GM23338 (cell line): ENCODE measurements around the gene PPIL1. TPM values are rescaled to one million over a fixed set of nuclear protein-coding genes. Genes with fewer than 3 reads are reported as not detected.

ENCODE experiments used
- ATAC-seq: fragments of 200-7000 bp; cut with Tn5 transposase; 3 replicates; pipeline ENCODE4 v1.9.1; 2020
- DNase-seq: peaks from one replicate; pipeline ENCODE4 v3.0.0-alpha.2; 2015; ENCODE audit warnings: low spot score
- H2AFZ ChIP-seq: fragments of 200-600 bp; sonication (generic); 2 replicates; pipeline ENCODE4 v1.8.0; 2016; ENCODE audit warnings: antibody characterized with exemption, mild to moderate bottlenecking, moderate library complexity
- H3F3A ChIP-seq: fragments of 200-600 bp; sonication (generic); replicated peaks from 2 replicates; pipeline ENCODE4 v1.8.0; 2017; ENCODE audit warnings: antibody characterized with exemption, mixed run types, low read depth
- H3K27ac ChIP-seq: fragments of 200-600 bp; sonication (generic); 2 replicates; pipeline ENCODE4 v1.6.1; 2016; ENCODE audit warnings: low read depth
- H3K27me3 ChIP-seq: fragments of 200-600 bp; sonication (generic); 2 replicates; pipeline ENCODE4 v1.8.0; 2016; ENCODE audit warnings: mild to moderate bottlenecking, mixed run types, moderate library complexity; ENCODE audit not compliant: insufficient read depth
- H3K36me3 ChIP-seq: fragments of 200-600 bp; sonication (generic); 2 replicates; pipeline ENCODE4 v1.8.0; 2016; ENCODE audit warnings: mild to moderate bottlenecking; ENCODE audit not compliant: insufficient read depth
- H3K4me1 ChIP-seq: fragments of 200-600 bp; sonication (generic); 2 replicates; pipeline ENCODE4 v1.8.0; 2016; ENCODE audit warnings: mild to moderate bottlenecking, moderate library complexity; ENCODE audit not compliant: insufficient read depth
- H3K4me2 ChIP-seq: fragments of 200-600 bp; sonication (generic); 2 replicates; pipeline ENCODE4 v1.7.1; 2017; ENCODE audit warnings: mixed run types
- H3K4me3 ChIP-seq: fragments of 200-600 bp; sonication (generic); 2 replicates; pipeline ENCODE4 v1.6.1; 2016; ENCODE audit warnings: mixed run types
- H3K79me2 ChIP-seq: fragments of 200-600 bp; sonication (generic); replicated peaks from 2 replicates; pipeline ENCODE4 v1.8.0; 2017; ENCODE audit warnings: mild to moderate bottlenecking; ENCODE audit not compliant: insufficient read depth
- H3K9me2 ChIP-seq: fragments of 200-600 bp; sonication (generic); 2 replicates; pipeline ENCODE4 v1.8.0; 2017; ENCODE audit not compliant: insufficient read depth
- H4K20me1 ChIP-seq: fragments of 200-600 bp; sonication (generic); replicated peaks from 2 replicates; pipeline ENCODE4 v1.8.0; 2017; ENCODE audit warnings: mild to moderate bottlenecking; ENCODE audit not compliant: insufficient read depth
- H3K27ac Mint-ChIP-seq: 2 replicates; pipeline ENCODE4 v1.8.0; 2020; ENCODE audit warnings: inconsistent platforms, mild to moderate bottlenecking, moderate library complexity, mixed read lengths
- H3K27me3 Mint-ChIP-seq: 3 replicates; pipeline ENCODE4 v1.8.0; 2022; ENCODE audit warnings: low read depth, mild to moderate bottlenecking, moderate library complexity, mixed read lengths, inconsistent platforms; ENCODE audit not compliant: insufficient read depth, poor library complexity
- H3K36me3 Mint-ChIP-seq: 3 replicates; pipeline ENCODE4 v1.8.0; 2021; ENCODE audit warnings: low read depth, mild to moderate bottlenecking, inconsistent platforms, moderate library complexity, mixed read lengths
- H3K4me1 Mint-ChIP-seq: 3 replicates; pipeline ENCODE4 v1.8.0; 2020; ENCODE audit warnings: mild to moderate bottlenecking, inconsistent platforms, mixed read lengths
- H3K4me3 Mint-ChIP-seq: 3 replicates; pipeline ENCODE4 v1.8.0; 2021; ENCODE audit warnings: moderate library complexity, mild to moderate bottlenecking, inconsistent platforms, mixed read lengths
- H3K9me3 Mint-ChIP-seq: 3 replicates; pipeline ENCODE4 v1.8.0; 2020; ENCODE audit warnings: moderate library complexity, mild to moderate bottlenecking, inconsistent platforms, mixed read lengths
- CREB1 ChIP-seq: fragments of 250-450 bp; sonication (Bioruptor Pico); IDR thresholded peaks from 2 replicates; pipeline ENCODE4 v1.5.0; 2020; ENCODE audit warnings: low read depth, mild to moderate bottlenecking, moderate library complexity
- CTCF ChIP-seq, 2 experiments: fragments of 200-600 bp in 1 of 2; sonication (generic) in 1 of 2; conservative IDR thresholded peaks; 2 replicates each; pipeline versions ENCODE4 v1.5.1 to v1.6.1; 2016 to 2017; ENCODE audit warnings: antibody characterized with exemption in 2 of 2, low read depth in 2 of 2, mild to moderate bottlenecking in 2 of 2, moderate library complexity in 1 of 2
- ETS1 ChIP-seq: IDR thresholded peaks from 2 replicates; pipeline ENCODE4 v1.6.1; 2016; ENCODE audit warnings: antibody characterized with exemption
- EZH2 ChIP-seq: fragments of 200-600 bp; sonication (generic); IDR thresholded peaks from one replicate; pipeline ENCODE4 v1.8.0; 2017; ENCODE audit warnings: antibody characterized with exemption, mild to moderate bottlenecking, low read depth; ENCODE audit not compliant: unreplicated experiment
- EZH2phosphoT487 ChIP-seq: fragments of 200-600 bp; sonication (generic); IDR thresholded peaks from one replicate; pipeline ENCODE4 v1.8.1; 2018; ENCODE audit warnings: antibody characterized with exemption; ENCODE audit not compliant: unreplicated experiment
- JUNB ChIP-seq: IDR thresholded peaks from one replicate; pipeline ENCODE4 v1.6.1; 2016; ENCODE audit warnings: antibody characterized with exemption; ENCODE audit not compliant: unreplicated experiment
- NANOG ChIP-seq: IDR thresholded peaks from 2 replicates; pipeline ENCODE4 v1.6.1; 2016; ENCODE audit warnings: antibody characterized with exemption, borderline replicate concordance
- POLR2AphosphoS5 ChIP-seq: IDR thresholded peaks from 2 replicates; pipeline ENCODE4 v1.6.1; 2016; ENCODE audit warnings: antibody characterized with exemption, low read depth
- REST ChIP-seq: IDR thresholded peaks from one replicate; pipeline ENCODE4 v1.6.1; 2018; ENCODE audit warnings: antibody characterized with exemption; ENCODE audit not compliant: unreplicated experiment
- STAT1 ChIP-seq: IDR thresholded peaks from one replicate; pipeline ENCODE4 v1.6.1; 2016; ENCODE audit warnings: antibody characterized with exemption; ENCODE audit not compliant: unreplicated experiment
- ZNF114 ChIP-seq: fragments of 250-450 bp; sonication (Bioruptor Pico); IDR thresholded peaks from 2 replicates; pipeline ENCODE4 v1.5.0; 2020; ENCODE audit warnings: mild to moderate bottlenecking, moderate library complexity
- ZNF331 ChIP-seq: fragments of 250-450 bp; sonication (Bioruptor Pico); IDR thresholded peaks from 2 replicates; pipeline ENCODE4 v1.5.0; 2020; ENCODE audit warnings: low read depth, mild to moderate bottlenecking, moderate library complexity
- ZNF462 ChIP-seq: fragments of 250-450 bp; sonication (Bioruptor Pico); IDR thresholded peaks from 2 replicates; pipeline ENCODE4 v1.5.0; 2020; ENCODE audit warnings: mild to moderate bottlenecking, moderate library complexity
- polyA plus RNA-seq: library from polyadenylated mRNA; unstranded; fragments of >200 nt; fragmentation: Nextera tagmentation; extraction: Ambion mirVana; gene quantifications from 2 replicates; pipeline ENCODE4 v1.2.1, GENCODE V29; 2016
- total RNA-seq: library from RNA; depleted of rRNA; stranded (reverse); fragments of >200 nt; shearing (Covaris generic); gene quantifications from 2 replicates; pipeline ENCODE4 v1.2.3, GENCODE V29; 2014

Gene PPIL1
- total and polyA plus RNA-seq, 2 experiments from 2014 or later: 57.3 to 79.4 TPM

- ATAC-seq: no peak
- H3K4me3 ChIP-seq: no peak overlapping the region
- H3K9me2 ChIP-seq: no peaks in the 10 kb centered on the region
- H3K4me1 ChIP-seq: peaks cover 20% of the 10 kb centered on the region
- Mint-ChIP-seq H3K4me3 (no peak overlapping the region), H3K27me3 (peaks cover 11% of the 10 kb centered on the region), H3K36me3 (peaks cover 43% of the 10 kb centered on the region), H3K27ac (no peak overlapping the region), H3K4me1 (peaks cover 37% of the 10 kb centered on the region), H3K9me3 (peaks cover 5% of the 10 kb centered on the region; the same call in 2 of the 3 replicates)
- no peak overlapping the region for H3K4me2 ChIP-seq
- no peak overlapping the region for H3K27ac ChIP-seq
- H3K27me3 ChIP-seq: no peaks in the 10 kb centered on the region
- H4K20me1 ChIP-seq: peaks cover 10% of the 10 kb centered on the region
- no peak for DNase-seq
- TF ChIP-seq ZNF331: no peak
- TF ChIP-seq ZNF114 (CRISPR knock-in tag): no peak
- no peak for TF ChIP-seq CTCF (conservative IDR thresholded peaks at IDR 0.05; ENCODE audit: low read depth in 2 of 2)
- no peak for TF ChIP-seq POLR2AphosphoS5
- TF ChIP-seq ETS1: no peak
- TF ChIP-seq STAT1: no peak
- no peak for TF ChIP-seq EZH2phosphoT487
- no peak for TF ChIP-seq JUNB
- TF ChIP-seq ZNF462 (CRISPR knock-in tag): no peak
- TF ChIP-seq REST: no peak
- no peak for TF ChIP-seq EZH2
- TF ChIP-seq NANOG: no peak
- no peak for TF ChIP-seq CREB1 (CRISPR knock-in tag)
- H2AFZ ChIP-seq: no peak overlapping the region
- H3K36me3 ChIP-seq: peaks cover 22% of the 10 kb centered on the region
- peaks cover 14% of the 10 kb centered on the region for H3K79me2 ChIP-seq
- peaks cover 22% of the 10 kb centered on the region for H3F3A ChIP-seq
These were observed 22.0 kb downstream of the PPIL1 start for GRCh38 chr6:36852481-36853147.
